Kidney epithelial cell (primary cell): ENCODE data around the gene SCGB2B2. TPM values are rescaled to one million over a fixed set of nuclear protein-coding genes. Genes with fewer than 3 reads are reported as not detected.
A peak's percentile ranks its signal among the peaks of the same experiment; 100 is the strongest.

Experiments used
- DNase-seq: peaks from one replicate; pipeline ENCODE4 v3.0.0-alpha.2; 2010; ENCODE audit warnings: low read depth
- H3K27me3 ChIP-seq: 2 replicates; pipeline ENCODE4 v1.6.0; 2011; ENCODE audit warnings: low read length; ENCODE audit not compliant: control insufficient read depth, insufficient read depth
- H3K36me3 ChIP-seq: 2 replicates; pipeline ENCODE4 v1.5.1; 2011; ENCODE audit warnings: low read length; ENCODE audit not compliant: control insufficient read depth, insufficient read depth
- H3K4me3 ChIP-seq: 2 replicates; pipeline ENCODE4 v1.5.1; 2011; ENCODE audit warnings: low read depth, mild to moderate bottlenecking, control low read depth, low read length
- total RNA-seq: library from RNA; depleted of rRNA; stranded (reverse); fragments of >200 nt; gene quantifications from 2 replicates; pipeline ENCODE4 v1.2.3, GENCODE V29; 2015
- TF ChIP-seq, protein P1 (sequence below): IDR thresholded peaks from 2 replicates; pipeline ENCODE4 v1.5.1; 2011; ENCODE audit warnings: mild to moderate bottlenecking, moderate library complexity, low read length, control low read depth, inconsistent platforms; ENCODE audit not compliant: insufficient read depth, poor library complexity, severe bottlenecking

The SCGB2B2 gene, protein sequence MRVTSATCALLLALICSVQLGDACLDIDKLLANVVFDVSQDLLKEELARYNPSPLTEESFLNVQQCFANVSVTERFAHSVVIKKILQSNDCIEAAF
- 0.38 and 0.62 TPM in 2 replicates for total RNA-seq

DNA sequence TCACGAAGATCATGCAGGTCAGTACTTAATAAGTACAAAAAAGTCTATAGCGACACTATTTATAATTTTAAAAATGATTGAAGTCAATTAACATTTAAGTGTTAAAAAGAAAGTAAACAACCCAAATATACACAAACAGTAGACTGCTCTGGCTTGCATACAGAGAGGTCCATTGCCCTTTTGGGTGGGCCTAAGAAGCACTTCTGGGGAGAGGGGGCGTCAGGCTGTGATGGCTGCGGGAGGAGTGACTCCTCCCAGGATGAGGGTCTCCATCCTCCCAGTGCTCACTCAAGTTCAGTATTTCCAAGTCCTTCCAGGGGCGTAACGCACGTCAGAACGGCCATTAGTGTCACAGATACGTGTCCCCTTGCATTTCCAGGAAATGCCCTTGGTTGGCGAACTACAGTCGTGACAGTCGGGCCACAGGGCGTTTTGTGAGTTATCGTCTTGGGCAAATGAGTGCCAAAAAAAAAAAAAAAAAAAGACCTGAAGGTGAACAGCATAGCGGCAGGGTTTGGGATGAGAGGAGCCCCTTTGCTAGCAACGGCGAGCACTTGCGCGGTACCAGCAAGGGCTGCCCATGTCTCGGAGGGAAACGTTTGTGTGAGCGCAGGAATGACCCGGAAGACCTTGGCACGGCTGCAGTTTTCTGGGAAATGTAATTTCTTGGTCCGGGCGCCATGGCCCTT is at the start of gene SCGB2B2:
Gene SCGB2B2 (minus strand): TSS at position 463 of the 689 bp plus-strand sequence. CDS start 82,596 bp downstream, outside the sequence.
- H3K36me3 ChIP-seq: no peaks in the 10 kb centered on the region
- peak within 1 kb of the TSS; percentile 86 for H3K4me3 ChIP-seq
- no peak for DNase-seq
- no peaks in the 10 kb centered on the region for H3K27me3 ChIP-seq
- TF ChIP-seq, protein P1, sequence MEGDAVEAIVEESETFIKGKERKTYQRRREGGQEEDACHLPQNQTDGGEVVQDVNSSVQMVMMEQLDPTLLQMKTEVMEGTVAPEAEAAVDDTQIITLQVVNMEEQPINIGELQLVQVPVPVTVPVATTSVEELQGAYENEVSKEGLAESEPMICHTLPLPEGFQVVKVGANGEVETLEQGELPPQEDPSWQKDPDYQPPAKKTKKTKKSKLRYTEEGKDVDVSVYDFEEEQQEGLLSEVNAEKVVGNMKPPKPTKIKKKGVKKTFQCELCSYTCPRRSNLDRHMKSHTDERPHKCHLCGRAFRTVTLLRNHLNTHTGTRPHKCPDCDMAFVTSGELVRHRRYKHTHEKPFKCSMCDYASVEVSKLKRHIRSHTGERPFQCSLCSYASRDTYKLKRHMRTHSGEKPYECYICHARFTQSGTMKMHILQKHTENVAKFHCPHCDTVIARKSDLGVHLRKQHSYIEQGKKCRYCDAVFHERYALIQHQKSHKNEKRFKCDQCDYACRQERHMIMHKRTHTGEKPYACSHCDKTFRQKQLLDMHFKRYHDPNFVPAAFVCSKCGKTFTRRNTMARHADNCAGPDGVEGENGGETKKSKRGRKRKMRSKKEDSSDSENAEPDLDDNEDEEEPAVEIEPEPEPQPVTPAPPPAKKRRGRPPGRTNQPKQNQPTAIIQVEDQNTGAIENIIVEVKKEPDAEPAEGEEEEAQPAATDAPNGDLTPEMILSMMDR: peak; percentile 15

DNA sequence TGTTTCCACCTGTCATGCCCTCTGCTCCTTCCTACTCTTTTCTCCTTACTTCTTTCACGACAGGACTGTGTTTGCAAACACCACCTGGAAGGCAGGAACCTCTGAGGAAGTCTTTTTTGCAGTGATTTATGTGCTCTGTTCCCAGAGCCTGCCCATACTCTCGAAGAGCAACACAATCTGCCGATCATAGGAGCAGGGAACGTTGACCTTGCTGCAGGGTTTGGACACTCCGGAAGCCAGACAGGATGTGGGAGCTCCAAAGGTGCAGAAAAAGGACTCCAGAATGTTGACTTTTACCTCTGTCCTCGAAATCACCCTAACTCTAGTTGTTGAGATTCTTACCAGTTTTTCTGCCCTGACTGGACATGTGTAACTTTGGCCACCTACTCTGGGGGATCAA is 48.4 kb upstream of the SCGB2B2 start:
- TF ChIP-seq, protein P1: no peak
- H3K4me3 ChIP-seq: no peak overlapping the region
- no peaks in the 10 kb centered on the region for H3K36me3 ChIP-seq
- DNase-seq: no peak
- H3K27me3 ChIP-seq: no peaks in the 10 kb centered on the region

DNA sequence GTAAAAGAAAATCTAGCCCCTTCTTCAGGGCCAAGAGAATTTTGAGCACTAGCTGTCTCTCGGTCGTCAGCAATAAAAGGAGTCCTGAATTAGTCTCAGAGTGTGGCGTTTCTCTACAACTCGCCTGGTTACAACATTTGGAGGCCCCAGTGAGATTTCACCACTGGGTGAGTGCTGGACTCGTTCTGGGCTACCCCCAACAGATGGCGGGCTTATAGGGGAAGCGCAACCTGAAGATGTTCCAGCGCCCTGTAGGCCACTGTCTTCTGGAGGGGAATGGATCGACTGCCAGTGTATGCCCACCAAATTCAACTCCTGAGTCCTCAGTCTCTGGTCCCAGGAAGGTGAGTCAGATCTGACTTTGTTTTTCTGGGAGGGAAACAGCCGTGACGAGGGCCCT is 45.4 kb upstream of the SCGB2B2 start:
- Histone ChIP-seq H3K4me3 (no peak overlapping the region), H3K27me3 (no peaks in the 10 kb centered on the region), H3K36me3 (no peaks in the 10 kb centered on the region)
- no peak for DNase-seq
- TF ChIP-seq, protein P1: no peak

DNA sequence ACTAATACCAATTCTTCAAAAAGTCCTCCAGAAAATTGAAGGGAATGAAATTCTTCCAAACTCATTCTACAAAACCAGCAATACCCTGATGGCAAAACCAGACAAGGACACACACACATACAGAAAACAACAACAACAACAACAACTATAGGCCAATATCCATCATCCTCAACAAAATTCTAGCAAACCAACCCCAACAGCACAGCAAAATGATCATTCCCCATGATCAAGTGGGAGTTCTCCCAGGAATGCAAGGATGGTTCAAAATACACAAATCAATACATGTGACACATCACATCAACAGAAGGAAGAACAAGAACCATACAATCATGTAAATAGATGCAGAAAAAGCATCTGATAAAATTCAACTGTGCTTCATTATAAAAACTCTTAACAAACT is 38.4 kb upstream of the SCGB2B2 start:
- TF ChIP-seq, protein P1: no peak
- Histone ChIP-seq H3K36me3 (no peaks in the 10 kb centered on the region), H3K4me3 (no peak overlapping the region), H3K27me3 (no peaks in the 10 kb centered on the region)
- DNase-seq: no peak

DNA sequence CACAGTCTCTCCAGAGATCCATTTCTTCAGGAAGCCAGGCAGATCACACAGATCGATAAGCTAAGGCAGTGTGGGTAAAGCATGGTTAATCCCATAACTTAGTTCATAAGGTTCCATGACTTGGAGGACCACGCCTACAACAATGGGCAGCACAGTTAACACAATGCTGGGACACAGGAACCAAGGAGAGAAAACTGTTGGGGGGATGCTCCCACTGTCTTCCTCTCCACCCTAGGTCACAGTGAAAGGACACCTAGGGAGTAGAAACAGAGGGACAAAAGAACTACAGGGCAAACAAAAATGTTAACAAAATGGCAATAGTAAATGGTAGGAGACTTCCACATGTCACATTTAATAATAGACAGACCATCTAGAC is 36.3 kb upstream of the SCGB2B2 start:
- TF ChIP-seq, protein P1: no peak
- no peak overlapping the region for H3K4me3 ChIP-seq

More for the DNA sequence above, 36.3 kb upstream of the SCGB2B2 start:
- no peaks in the 10 kb centered on the region for H3K36me3 ChIP-seq
- DNase-seq: no peak
- no peaks in the 10 kb centered on the region for H3K27me3 ChIP-seq
